ENCODE results near the gene NGLY1. TPM values are rescaled to one million over a fixed set of nuclear protein-coding genes. Genes with fewer than 3 reads are reported as not detected.

The NGLY1 gene
- polyA plus RNA-seq, 1 donor = 36.4 TPM

Other genes starting within 250 kb of the NGLY1 start
- gene TOP2B, start 118.5 kb downstream of the NGLY1 start, polyA plus RNA-seq (ENCODE audit: insufficient read length) = 112 TPM
- gene OXSM, start 6.6 kb upstream of the NGLY1 start, polyA plus RNA-seq (ENCODE audit: insufficient read length) = 9.6 TPM

All from hindlimb muscle (tissue), 1 donor.